HG03159 (cell line): ENCODE results near the gene YWHAQ.
A peak's percentile ranks its signal among the peaks of the same experiment; 100 is the strongest.
"Not testable (repeated sequence)": the region's sequence is repeated elsewhere in the genome, so short reads cannot be mapped to it uniquely, and the experiment has no call there.

Experiments used
- ATAC-seq: cut with Tn5 transposase; IDR thresholded peaks from one replicate; pipeline ENCODE4 v1.9.1; 2021; ENCODE audit warnings: mild to moderate bottlenecking, moderate library complexity; ENCODE audit not compliant: unreplicated experiment

The YWHAQ gene

GRCh38 chr2:9555297-9556120, 75.3 kb downstream of the YWHAQ start, which contains the start of gene ADAM17:
ADAM17 (minus strand) TSS chr2:9555830; CDS start chr2:9555605, 225 bp downstream.
- ATAC-seq = peak; percentile 86

- ATAC-seq = no peak
Measured at GRCh38 chr2:9554921-9555296, 75.9 kb downstream of the YWHAQ start.

- no peak for ATAC-seq
Measured at GRCh38 chr2:9552219-9553178, 78.3 kb downstream of the YWHAQ start.

- ATAC-seq = not testable (repeated sequence)
Measured at GRCh38 chr2:9550859-9551391, 79.9 kb downstream of the YWHAQ start.

GRCh38 chr2:9549420-9549819, 81.4 kb downstream of the YWHAQ start:
- ATAC-seq = no peak

GRCh38 chr2:9548506-9548905, 82.3 kb downstream of the YWHAQ start:
- peak; percentile 63 for ATAC-seq

GRCh38 chr2:9547262-9547991, 83.4 kb downstream of the YWHAQ start:
- ATAC-seq = no peak

- ATAC-seq = no peak
Measured at GRCh38 chr2:9545502-9545901, 85.3 kb downstream of the YWHAQ start.

- ATAC-seq = no peak
Measured at GRCh38 chr2:9543557-9543956, 87.2 kb downstream of the YWHAQ start.

GRCh38 chr2:9539531-9539930, 91.3 kb downstream of the YWHAQ start:
- ATAC-seq = no peak

GRCh38 chr2:9538000-9538507, 92.7 kb downstream of the YWHAQ start:
- ATAC-seq = no peak

GRCh38 chr2:9536504-9536903, 94.3 kb downstream of the YWHAQ start:
- ATAC-seq = no peak

- no peak for ATAC-seq
Measured at GRCh38 chr2:9535177-9535576, 95.6 kb downstream of the YWHAQ start.
